Non-pigmented ciliary epithelial cell (primary cell): ENCODE measurements around the gene DBNDD2.

ENCODE experiments used
- DNase-seq: peaks from one replicate; pipeline ENCODE4 v3.0.0-alpha.2; 2010; ENCODE audit warnings: low read depth

The DBNDD2 gene

DNA sequence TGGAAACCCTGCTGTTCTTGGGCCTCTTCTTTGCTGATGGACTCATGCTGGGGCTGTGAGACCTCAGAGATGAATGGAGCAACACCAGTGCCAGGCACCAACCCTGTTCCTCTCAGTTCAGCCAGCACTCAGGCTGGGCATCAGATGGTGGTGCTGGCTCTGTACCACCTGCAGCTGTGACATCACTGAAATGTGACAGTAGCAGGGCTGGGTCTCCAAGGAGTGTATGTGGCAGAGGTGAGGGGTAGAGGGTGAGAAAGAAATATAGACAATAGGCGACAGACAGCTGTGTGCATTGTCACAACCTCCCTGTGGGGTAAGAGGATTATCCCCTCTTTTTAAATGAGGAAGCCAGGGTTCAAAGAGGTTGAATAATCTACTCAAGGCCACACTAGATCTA is 29.9 kb upstream of the DBNDD2 start, which contains the start of gene TP53TG5:
Gene TP53TG5 (minus strand): TSS at position 135 of the 400 bp plus-strand sequence. CDS start 89 bp downstream, at position 46.
- no peak for DNase-seq

DNA sequence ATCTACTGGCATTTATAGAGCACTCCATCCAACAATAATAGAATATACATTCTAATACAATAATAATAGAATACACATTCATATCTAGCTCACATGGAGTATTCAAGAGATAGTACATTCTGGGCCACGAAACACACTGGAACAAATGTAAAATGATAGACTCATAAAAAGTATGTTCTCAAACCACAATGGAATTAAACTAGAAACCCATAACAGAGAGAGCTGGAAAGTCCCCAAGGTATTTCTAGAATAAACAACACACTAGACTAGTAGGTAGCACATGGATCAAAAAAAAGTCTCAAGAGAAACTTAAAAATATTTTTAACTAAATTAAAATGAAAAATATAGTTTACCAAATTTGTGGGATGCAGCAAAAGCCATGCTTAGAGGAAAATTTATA is 20.8 kb upstream of the DBNDD2 start:
- DNase-seq = no peak

DNA sequence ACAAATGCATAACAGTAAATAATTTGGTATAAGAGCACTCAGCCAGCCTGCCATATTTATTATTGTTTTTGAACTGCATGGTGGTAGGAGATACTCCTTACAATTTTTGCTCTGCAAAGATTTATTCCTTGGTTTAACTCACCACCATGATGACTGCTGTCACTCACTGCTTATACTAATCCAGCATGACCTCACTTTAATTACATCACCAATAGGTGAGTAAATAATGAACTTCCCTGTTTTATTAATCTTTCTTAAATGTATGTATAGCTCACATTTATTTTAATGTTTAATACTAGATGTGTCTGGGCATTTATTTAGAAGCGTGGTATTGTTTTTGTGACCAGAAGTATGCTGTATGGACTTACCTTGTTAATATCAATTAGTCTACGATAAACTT is 17.2 kb upstream of the DBNDD2 start:
- no peak for DNase-seq

DNA sequence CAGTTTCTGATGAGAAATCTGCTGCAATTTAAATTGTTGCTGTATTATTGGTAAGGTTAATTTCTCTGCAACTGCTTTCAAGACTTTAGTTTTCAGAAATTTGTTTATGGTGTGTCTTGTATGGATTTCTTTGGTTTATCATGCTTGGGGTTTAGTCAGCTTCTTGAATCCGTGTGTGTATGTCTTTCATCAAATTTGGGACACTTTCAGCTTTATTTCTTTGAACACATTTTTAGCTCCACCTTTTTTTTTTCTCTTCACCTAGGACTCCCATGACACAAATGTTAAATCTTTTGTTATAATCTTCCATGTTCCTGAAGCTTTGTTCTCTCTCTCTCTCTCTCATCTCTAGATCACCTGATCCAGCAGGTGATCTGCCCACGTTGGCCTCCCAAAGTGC is 16.5 kb upstream of the DBNDD2 start:
- no peak for DNase-seq

DNA sequence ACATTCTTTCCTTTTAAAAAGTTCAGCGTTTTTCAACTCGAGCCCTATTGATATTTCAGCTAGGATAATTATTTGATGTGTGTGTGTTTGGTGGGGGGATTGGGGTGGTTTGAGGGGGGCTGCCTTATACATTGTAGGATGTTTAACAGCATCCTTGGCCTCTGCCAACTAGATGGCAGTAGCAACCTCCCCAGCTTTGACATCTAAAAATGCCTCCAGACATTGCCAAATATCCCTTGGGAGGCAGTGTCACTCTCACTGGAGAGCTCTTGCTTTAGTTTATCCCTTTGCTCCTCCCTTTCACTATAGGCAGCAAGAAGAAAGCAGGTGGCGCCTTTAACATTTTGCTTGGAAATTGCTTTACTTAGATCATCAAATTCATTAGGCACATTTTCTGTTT is 15.4 kb upstream of the DBNDD2 start:
- no peak for DNase-seq

DNA sequence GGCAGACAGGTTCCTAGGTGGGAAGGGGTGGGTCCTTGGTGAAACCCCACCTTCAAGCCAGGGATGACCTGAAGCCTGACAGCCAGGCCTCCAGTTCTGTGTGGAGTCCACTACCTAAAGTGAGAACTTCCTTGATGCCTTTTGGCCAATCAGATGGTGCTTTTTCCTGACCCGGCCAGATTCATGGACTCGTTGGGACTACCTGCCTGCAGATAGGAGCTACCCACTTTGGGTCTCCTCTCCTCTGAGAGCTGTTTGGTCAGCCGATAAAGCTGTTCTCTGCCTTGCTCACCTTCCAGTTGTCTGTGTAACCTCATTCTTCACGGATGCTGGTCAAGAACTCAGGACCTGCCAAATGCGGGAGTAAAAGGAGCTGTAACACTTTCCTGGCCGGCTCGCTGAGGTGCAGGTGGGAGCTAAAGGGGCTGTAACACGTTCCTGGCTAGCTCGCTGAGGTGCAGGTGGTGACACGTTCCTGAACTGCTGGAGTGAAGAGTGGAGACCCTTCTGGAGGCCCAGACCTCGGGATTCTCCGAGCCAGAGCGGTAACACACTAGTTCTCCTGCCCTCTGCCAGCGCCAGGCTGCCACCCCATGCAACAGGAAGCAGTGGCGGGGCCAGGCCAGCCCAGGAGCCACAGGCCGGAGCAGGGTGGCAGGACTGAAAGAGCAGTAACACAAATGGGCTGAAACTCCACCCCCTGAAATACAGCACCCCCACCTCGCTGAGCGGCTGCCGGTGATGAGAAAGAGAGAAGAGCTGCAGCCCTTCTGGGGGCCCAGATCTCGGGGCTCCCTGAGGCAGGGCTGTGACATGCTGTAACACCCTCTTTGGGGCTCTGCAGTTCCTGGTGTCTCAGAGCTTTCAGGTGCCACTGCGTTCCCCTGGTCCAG is 13.6 kb upstream of the DBNDD2 start:
- DNase-seq = no peak

DNA sequence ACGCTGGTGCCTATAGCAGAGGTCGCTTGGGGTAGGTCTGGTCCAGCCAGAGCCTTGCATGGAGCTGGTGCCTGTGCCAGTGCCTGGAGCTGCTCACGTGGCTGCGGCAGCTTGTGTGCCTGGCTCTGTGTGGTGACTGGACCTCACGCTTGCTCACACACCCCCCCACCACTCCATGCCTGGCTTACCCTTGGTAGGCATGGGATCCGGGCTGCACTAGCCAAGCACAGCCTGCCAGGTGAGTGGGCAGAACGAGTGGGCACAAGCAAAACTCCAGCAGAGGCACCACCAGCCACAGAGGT is 13.0 kb upstream of the DBNDD2 start:
- DNase-seq = no peak

DNA sequence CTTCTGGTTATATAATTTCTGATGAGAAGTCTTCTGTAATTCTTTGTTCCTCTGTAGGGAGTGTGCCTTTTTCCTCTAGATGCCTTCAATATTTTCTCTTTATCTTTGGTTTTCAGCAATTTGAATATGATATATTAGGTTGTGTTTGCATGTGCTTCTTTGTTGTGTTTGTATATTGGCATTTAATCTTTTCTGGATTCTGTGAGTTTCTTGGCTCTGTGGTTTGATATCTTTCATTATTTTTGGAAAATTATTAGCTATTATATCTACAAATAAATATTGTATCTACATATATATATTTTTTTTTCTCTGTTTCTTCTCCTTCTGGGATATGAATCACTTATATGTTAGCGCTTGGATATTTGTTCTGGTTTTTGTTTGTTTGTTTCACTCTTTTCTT is 9.1 kb upstream of the DBNDD2 start:
- no peak for DNase-seq

DNA sequence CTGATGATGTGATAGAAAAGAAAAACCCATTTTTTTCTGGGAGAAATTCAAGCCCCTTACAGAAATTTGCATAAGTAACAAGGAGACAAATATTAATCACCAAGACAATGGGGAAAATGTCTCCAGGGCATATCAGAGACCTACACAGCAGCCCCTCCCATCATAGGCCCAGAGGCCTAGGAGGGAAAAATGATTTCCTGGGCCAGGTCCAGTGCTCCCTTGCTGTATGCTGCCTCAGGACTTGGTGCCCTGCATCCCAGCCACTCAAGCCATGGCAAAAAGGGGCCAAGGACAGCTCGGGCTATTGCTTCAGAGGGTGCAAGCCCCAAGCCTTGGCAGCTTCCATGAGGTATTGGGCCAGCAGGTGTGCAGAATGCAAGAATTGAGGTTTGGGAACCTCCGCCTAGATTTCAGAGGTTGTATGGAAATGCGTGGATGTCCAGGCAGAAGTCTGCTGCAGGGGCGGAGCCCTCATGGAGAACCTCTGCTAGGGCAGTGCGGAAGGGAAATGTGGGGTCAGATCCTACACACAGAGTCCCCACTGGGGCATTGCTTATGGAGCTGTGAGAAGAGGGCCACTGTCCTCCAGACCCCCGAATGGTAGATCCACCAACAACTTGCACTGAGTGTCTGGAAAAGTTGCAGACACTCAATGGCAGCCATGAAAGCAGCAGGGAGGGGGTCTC is 7.6 kb upstream of the DBNDD2 start:
- DNase-seq = no peak

DNA sequence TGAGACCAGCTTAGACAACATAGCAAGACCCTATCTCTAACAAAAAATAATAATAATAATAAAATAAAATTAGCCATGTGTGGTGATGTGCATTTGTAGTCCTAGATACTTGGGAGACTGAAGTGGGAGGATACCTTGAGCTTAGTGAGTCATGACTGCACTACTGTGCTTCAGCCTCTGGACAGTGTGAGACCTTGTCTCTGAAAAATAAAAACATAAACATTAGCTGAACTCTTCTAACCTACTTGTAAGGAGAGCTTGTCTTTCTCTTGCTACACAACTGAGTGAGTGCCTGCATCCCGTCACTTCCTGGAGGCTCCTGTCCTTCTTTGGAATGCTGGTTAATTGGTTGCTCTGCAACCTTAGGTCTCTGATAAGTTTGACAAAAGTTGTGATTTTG is 5.1 kb upstream of the DBNDD2 start:
- DNase-seq = no peak

DNA sequence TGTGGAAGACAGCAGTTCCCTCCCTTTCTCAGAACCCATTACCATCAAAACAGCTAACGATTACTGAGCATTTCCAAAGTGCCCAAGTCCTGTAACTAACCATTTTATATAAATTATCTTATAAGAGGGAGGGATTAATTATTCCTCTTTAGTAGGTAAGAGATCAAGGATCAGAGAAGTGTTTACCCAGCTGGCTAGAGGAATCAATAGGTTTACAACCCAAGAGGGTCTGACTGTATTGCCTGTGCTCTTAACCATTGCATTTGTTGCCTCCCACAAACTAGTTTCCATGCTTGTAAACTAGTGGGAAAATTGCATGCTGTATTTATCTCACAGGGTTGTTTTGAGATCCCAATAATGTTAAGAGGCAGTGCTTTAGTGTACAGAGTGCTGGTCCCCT is 3.7 kb upstream of the DBNDD2 start:
- DNase-seq = no peak

DNA sequence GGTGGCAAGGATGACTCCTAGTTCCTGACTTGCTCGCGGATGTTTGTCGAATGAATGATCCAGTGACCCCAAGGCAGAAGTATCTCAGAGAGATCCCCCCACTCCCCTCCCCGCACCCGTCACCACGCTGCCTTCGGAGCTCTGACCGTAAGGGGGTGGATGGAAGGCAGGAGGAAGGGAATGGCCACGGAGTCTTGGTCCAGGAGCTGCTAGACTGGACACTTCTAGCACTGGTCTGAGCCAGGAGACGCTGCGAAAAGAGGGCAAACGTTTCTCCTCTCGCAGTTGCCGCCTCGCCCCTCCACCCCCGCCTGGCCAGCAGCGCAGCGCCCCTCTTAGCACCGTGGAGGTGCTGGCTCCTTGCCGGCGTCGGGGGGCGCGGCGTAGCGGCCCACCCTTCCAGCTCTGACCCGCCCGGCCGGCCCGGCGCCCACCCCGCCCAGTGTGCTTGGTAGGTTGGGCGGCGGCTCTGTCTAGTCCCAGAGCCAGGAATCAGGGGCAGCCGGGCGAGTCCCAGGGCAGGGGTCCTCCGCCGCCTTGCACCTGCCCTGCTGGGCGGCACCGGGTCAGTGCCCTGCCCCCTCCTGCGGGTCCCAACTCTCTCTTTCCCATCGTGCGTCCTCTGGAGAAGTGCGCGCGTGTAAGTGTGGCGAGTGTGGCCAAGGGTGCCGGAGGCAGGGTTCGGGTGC is 2.4 kb upstream of the DBNDD2 start:
- no peak for DNase-seq

DNA sequence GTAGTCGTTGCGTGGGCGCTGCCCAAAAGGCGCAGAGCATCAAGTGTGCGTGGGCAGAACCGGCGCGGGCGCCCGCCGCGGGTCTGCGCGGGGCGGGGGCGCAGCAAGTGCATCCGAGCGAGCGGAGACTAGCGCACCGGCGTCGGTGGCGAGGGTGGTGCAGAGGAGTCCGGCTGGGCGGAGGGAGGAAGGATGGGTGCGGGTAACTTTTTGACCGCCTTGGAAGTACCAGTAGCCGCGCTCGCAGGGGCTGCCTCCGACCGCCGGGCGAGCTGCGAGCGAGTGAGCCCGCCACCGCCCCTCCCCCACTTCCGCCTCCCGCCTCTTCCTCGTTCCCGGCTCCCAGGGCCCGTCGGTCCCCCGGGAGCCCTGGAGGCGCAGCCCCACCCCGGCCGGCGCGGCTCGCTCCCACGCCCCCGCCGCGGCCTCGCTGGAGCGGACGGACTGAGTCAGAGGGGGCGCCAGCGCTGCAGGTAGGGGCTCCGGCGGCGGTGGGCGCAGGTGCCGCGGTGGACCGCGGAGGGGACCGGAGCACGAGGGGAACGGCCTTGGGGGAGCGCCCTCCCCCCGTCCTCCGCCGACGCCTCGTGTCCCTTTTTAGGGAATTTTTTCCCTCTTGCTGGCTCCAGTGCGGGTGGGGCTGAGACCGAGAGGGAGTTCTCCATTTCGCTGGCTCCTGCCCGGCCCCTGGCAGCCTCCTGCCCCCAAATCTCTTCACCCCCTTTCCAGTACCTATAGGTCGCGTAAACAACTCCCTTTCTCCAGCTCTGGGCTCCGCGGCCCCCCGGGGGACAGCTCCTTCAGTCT is 1.6 kb upstream of the DBNDD2 start:
- DNase-seq = no peak

DNA sequence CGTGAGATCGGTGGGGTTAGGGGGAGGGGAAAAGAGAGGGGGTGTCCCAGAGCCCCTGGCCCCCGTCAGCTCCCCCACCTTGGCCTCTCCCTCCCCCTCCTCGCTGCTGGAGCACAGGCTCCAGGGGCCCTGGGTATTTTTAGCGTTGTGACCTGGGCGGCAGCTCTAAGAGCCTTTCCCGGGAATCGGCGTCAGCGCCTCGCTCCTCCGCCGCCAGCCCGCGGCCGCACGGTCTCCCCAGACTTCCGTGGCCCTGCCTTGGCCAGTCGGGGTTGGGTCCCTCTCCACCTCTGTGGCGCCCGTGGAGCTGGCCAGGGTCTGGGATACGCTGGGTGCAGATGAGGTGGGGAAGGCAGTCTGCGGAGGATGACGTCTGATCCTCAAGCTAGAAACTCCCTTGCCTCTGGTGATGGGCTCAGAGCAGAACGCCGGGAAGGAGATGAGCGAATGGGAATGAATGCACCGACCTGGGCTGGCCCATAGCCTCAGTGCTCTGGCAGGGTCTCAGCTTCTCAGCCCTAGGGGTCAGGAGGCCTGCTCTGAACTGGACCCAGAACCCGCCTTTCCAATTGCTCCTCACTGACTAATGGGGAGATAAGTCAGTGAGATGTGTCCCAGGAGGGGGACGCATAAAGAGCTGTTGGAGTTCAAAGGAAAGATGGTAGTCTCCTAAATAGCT is 883 bp upstream of the DBNDD2 start:
- no peak for DNase-seq

DNA sequence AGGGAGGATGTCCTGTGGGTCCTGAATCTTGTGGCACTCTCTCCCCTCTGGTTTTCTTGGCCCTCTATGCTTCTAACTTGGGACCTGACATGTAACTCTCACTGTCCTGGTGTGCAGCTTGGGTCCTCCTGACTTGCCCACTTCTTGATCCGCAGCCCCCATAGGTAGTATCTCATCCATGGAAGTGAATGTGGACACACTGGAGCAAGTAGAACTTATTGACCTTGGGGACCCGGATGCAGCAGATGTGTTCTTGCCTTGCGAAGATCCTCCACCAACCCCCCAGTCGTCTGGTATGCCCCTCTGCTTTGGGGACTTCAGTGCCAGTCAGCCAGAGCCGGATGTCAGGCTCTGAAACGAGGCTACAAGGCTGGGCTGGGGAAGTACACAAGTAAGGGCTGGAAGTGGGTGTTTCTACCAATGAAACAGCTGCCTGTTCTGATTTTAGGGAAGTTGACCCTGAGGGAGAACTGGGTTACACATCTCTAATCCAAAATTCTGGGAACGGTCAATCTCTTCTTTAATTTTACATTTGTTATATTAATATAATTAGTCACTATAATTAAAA is 641 bp downstream of the DBNDD2 start:
- DNase-seq = no peak

DNA sequence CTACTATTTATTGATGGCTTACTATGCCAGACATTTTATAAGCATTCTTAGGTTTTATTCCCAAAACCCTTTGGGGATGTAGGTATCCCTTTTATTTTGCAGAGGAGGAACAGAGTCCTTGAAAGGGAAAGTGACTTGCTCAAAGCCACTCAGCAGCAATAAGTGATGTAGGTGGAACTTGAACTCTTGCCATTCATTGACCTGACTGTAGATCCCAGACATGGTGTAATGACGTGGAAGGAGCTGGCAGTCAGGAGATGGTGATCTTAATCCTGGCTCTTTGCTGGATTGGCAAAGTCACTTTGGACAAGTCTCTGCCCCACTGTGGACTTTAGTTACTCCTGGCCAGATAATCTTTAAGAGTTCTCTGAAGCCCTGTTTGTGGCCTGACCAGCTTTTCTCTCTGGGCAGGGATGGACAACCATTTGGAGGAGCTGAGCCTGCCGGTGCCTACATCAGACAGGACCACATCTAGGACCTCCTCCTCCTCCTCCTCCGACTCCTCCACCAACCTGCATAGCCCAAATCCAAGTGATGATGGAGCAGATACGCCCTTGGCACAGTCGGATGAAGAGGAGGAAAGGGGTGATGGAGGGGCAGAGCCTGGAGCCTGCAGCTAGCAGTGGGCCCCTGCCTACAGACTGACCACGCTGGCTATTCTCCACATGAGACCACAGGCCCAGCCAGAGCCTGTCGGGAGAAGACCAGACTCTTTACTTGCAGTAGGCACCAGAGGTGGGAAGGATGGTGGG is 1.6 kb downstream of the DBNDD2 start:
- DNase-seq = no peak

DNA sequence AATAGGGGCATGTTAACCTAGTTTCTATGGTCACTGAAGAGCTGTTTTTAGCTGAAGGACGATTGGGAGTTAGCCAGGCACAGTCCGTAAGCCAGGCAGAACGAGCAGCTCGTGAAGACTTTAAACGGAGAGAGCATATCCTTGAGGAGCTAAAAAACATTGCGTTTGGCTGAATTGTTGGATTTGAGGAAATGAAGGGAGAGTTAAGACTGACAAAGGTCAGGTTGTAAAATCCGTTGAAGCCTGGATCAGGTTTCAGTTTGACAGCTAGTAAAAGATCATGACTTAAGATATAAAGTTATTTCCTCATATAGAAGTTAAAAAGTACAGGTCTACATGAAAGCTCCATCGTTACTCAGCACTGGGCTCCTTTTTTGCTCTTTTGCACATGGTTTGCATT is 2.8 kb downstream of the DBNDD2 start:
- no peak for DNase-seq

DNA sequence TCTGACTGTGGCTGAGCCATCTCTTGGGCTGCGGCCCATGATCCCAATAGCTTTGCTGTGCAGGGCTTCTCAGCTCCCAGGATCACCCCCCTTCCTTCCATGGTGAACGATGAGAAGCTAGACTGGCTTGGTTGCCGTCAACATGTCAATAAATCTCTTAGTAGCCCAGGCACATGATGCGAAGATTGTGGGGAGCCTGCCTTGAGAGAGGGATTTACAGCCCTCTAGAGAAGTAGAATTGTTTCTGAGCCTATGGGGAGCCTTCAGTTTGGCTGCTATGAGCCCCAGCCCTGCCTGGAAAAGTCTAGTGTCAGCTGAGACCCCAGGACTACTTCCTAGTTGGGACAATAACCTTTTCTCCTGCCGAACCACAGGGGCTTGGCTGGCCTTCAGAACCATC is 4.6 kb downstream of the DBNDD2 start:
- no peak for DNase-seq

DNA sequence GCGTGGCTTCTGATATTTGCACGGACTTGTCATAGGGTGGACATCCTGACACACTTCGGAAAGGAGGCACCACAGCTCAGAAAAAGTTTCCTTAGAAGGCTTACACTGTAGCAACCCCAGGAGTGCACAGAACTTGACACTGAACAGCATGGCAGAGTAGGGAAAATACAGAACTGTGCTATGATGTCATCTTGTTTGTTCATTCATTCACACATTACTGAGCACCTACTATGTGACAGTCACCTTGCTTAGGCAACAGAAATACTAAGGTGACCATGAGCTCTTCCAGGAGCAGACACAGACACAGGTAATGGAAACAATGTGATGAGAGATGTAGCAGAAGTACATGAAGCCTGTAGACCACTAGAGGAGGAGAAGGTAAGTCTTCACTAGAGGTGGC is 5.4 kb downstream of the DBNDD2 start:
- no peak for DNase-seq

DNA sequence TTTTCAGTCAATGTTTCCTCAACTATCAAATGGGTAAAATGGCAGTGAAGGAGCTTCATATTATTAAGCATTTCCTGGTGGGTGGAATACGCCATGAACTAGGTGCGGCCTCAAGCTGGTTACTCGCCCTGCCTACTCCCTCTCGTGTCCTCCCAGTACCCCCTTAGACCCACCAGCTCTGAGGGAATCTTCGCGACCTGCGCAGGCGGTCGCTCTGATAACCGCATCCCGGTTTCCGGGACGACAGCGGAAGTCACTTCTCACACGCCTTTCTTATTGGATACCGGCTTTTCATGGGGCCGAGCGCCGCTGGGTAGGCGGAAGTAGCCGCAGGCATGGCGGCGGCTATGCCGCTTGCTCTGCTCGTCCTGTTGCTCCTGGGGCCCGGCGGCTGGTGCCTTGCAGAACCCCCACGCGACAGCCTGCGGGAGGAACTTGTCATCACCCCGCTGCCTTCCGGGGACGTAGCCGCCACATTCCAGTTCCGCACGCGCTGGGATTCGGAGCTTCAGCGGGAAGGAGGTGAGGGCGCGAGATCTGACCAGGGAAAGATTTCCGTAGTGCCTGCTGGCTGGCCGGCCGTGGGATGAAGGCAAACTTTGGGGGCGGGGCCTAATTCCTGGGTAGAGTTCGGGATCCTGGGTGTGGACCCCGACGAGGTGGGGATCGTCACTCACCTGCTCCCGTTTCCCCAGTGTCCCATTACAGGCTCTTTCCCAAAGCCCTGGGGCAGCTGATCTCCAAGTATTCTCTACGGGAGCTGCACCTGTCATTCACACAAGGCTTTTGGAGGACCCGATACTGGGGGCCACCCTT is 7.9 kb downstream of the DBNDD2 start, which contains the start of gene PIGT:
Gene PIGT (plus strand): TSS at position 320 of the 816 bp plus-strand sequence. CDS start 16 bp downstream, at position 336.
- DNase-seq = no peak
